Activated T-cell treated with anti-CD3 and anti-CD28 coated beads for 4 hours (primary cell): ENCODE measurements around the gene CACNA1F.

Source experiments
- DNase-seq: peaks from one replicate; pipeline ENCODE4 v3.0.0-alpha.2; 2020

The CACNA1F gene

DNA sequence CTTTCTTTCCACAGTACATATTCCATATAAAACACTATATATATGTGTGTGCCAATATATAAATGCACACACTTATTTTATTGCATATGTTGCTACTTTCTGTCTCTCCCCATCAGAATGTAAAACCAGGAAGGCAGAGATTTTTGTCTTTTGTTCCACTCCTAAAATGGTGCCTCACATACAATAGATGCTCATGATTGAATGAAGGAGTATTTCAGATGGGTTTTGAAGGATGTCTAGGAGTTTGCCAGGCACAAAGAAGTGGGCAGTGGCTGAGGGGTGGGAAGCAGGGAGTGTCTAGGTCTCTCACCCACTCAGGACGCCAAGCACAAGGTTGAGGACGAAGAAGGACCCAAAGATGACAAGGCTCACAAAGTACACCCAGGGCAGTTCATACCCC lies 5.4 kb downstream of the CACNA1F start:
- no peak for DNase-seq

DNA sequence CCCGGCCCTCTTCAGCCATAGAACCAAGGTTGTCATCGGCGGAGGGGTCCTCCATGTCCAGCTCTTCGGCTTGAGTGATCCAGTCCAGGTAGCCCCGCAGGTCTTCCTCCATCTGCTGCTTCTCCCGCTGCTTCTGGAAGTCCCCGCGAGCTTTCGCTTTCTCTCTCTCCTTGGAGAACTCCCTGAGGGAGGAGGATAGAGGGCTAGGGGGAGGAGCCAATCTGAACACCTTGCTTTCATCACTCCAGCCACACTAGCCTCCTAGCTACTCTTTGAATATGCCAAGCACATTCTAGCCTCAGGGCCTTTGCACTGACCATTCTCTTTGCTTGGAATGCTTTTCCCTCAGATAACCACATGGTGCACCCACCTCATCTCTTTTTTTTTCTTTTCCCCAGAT lies 6.2 kb downstream of the CACNA1F start:
- DNase-seq = no peak

DNA sequence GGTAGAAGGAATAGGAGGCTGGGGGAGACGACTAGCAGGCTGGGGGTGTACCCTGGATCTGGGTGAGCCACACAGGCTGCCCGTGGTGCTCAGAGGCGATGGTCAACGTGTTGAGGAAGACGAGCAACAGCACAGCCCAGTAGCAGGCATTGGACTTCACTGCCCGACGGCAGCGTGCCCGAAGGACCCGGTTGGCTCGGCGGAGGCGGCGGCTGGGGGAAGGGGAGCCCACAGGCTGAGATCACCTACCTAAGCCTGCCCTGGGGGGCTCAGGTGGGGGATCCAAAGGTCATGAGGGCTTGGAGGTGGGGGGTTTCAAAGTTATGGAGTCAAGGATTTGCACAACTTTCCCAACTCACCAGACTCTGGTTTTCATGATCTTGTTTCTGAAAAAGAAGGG lies 7.3 kb downstream of the CACNA1F start:
- DNase-seq = no peak

DNA sequence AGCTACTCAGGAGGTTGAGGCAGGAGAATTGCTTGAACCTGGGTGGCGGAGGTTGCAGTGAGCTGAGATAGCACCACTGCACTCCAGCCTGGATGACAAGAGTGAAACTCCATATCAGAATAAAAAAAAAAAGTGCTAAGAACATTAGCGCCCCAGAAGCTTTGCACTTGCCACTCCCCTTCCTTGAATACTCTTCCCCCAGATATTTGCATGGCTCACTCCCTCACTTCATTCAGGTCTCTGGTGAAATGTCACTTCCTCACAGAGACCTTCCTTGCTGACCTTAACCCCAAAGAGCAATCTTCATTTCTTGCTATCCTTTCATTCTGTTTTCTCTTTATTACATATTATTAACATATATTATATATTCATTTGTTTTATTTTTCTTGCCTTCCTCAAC lies 11.3 kb downstream of the CACNA1F start:
- no peak for DNase-seq

DNA sequence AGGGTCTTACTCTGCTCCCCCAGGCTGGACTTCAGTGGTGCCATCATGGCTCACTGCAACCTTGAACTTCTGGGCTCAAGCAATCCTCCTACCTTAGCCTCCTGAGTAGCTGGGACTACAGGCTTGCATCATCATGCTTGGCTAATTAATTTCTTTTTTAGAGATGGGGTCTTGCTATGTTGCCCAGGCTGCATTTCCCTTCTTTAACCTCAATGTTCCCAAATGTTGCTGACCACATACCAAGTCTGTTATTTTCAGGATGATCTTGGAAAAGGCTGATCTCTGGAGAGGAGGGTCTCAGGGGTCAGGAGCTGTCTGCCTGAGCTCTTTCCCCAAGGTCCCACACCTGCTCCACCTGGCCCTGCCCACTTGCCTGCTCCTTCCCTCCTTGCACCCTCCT lies 13.0 kb downstream of the CACNA1F start:
- DNase-seq = no peak

DNA sequence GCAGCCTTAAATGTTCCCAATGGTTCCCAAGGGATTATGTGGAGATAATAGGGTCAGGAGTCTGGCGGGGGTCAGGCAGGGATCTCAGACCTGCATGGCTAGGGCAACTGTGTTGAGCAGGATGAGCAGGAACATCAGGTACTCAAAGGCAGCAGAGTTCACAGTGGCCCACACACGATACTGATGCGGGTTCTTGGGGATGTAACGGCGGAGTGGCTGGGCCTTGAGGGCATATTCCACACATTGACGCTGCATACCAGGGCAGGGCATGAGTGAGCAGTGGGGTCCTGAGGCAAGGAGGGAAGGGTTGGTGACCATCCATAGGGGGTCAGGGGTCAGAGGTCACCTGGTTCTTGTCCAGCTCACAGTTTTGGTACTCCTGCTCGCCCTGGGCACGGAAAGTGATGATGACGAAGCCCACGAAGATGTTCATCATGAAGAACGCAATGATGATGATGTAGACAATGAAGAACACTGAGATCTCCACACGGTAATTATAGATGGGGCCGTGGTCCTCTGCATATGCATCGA lies 18.1 kb downstream of the CACNA1F start:
- DNase-seq = no peak

DNA sequence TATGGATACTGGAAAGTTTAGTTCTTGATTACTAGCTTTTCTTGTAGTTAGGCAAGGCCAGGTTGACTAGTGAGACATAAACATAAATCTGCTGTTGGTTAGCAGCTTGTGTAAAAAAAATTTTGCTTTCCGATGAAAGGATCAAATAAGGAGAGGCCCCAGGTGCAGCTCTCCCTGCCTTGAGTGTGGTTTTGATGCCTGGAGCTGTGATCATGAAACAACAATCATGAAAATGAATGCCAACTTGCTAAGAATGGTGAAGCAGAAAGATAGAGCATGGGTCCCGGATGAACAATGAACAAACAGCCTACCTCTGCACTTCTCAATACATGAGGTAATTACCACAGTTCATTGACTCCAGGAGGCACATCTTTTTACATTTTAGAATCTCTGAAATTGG lies 18.7 kb downstream of the CACNA1F start:
- DNase-seq = no peak

DNA sequence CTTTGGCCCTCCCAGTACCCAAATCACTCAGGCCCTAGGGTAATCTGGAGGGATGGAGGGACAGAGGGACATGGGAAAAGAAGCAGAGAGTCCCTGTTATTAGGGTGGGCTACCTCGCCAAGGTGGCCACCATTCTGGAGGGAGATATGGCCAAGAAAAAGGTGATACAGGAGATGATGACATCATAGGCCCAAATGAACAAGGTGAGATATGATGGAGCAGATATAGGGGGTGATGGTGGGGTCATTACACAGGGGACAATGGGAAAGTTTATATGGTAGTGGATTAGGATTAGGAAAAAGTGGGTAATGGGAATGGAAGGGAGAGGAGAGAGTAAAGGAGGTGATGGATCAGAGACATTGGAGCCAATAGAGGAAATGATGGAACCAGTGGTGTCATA lies 20.3 kb downstream of the CACNA1F start:
- no peak for DNase-seq

DNA sequence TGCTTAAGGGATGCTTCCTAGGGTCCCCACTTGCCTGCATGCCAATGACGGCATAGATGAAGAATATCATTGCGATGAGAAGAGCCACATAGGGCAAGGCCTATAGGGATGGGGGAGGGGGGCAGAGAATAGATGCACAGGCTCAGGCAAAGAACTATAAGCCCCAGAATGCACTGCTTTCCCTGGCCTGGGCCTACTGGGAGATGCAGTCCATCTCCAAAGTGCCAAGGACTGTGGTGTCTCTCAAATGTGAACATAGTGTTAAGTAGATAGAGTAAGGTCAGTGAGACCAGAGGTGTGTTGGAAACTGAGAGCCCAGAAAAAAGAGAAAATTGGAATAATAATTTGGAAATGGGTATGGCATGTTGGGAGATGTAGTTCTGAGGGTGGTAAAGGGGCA lies 20.9 kb downstream of the CACNA1F start:
- no peak for DNase-seq

DNA sequence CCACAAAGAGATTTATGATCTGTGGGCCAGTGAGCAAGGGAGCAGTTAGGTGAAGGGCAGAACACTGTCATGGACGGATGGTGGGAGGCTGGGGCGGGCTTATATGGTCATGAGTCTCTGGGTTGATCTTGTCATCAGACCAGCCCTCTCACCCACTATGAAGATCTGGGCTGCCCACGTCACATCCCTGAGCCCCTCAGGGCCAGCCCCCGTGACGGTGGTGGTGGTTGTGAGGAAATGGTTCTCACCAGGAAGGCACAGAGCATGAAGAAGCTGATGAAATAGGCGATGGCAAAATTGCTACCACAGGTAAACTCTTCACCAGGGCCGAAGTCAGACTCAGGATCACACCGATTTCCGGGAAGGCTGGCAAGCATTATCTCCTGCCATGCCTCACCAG lies 22.1 kb downstream of the CACNA1F start:
- DNase-seq = no peak

DNA sequence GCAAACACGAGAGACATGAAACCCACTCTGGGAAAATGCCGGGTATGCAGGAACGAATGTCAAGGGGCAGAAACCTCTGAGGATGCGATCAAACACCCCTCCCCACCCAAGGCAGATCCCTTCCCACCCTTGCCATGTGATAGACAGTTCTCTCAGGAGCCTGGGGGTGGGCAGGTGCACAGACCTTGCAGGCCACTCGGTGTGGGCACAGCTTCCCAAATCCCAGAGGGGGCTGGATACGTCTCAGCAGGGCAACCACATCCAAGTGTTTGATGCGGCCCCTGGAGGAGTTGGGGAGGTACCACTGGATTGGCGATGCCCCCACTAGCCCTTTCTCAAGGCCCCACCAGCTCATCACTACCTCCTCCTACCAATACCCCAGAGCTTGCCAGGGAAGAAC lies 22.7 kb downstream of the CACNA1F start:
- no peak for DNase-seq

DNA sequence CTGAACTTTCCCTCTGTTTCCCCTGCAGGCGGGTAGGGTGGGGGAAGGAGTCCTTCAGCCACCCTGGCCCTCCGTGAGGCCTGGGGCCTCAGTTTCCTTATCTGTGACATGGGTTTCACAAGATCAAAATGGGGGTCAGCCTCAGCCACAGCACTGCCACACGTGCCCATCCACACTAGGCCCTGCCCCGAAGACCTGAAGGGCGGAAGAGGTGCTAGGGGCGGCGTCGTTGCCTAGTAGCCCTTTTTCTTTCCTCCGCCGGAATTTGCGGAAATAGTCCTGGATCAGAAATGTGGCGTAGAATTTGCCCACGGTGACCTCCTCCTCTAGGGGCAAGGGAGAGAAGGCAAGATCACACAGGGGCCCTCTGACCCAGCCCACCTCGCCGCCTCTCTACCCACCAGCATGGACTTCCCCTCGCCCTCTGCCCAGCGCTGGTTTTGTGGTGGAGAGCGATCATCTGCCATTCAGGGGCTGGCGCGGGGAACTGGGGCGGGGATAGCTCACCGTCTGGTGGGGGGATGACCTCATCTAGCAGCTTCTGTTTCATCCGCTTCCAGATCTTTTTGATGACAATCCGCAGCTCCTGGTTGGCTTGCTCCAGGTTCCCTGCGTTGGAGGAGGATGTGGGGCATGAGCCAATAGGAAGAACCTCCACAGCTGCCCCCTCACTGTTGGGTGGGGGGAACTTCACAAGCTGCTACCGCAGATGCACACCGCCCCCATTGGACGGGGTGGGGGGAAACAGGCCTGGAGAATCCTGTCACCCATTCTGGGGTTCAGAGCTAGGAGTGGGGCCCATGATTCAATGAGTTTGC lies 23.5 kb downstream of the CACNA1F start:
- DNase-seq = no peak

DNA sequence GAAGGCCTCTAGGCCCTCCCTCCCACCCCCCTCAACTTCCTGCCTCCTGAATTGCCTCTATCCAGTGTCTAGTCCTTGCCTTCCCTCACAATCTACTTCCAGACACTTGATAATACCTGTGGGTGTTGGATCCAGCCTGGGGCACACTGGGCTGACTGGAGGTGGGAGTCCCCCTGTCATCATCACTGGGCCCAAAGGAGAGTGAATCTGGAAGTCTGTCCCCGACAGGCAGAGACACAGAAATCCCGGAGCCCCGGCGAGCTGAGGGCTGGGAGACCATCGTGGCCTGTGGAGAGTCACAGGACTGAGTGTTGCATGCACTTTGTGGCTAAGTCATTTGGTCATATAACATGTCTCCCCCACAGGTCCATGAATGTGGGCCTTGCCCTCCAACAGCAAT lies 24.7 kb downstream of the CACNA1F start:
- DNase-seq = no peak

DNA sequence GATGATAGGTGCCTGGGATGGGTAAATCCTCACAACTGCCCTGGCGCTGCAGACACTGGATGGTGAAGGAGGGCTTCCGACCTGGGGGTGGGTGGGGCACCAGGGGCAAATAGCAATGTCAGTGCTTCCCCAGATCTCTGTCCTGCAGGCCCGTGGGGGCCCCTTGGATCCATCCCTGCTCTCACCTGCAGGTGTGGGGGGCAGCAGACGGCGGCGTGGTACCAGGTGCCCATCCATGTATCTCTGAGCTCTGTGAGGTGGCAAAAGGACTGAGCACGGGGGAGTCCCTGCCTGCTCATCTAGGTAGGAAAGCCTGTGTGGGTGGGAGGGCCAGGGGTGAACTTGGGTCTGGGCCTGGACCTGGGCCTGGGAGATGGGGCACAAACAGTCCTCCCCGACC lies 26.6 kb downstream of the CACNA1F start:
- no peak for DNase-seq

DNA sequence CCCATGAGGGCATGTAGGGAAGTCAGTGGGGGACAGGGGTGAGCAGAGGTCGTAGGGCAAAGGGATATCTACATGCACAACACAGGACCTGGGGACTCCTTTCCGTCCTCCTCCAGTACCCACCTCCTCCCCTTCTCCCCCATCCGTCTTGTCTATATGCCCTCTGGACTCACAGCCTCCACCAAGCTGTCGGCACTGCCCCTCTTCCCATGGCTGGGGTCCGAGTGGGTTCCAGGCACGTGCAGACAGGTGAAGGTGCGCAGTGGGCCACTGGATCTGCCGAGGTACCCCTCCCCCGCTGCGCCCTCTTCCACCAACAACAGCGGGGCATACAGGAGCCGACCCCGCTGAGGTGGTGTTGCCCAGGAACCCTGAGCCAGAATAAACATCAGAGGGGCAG lies 27.7 kb downstream of the CACNA1F start:
- no peak for DNase-seq

DNA sequence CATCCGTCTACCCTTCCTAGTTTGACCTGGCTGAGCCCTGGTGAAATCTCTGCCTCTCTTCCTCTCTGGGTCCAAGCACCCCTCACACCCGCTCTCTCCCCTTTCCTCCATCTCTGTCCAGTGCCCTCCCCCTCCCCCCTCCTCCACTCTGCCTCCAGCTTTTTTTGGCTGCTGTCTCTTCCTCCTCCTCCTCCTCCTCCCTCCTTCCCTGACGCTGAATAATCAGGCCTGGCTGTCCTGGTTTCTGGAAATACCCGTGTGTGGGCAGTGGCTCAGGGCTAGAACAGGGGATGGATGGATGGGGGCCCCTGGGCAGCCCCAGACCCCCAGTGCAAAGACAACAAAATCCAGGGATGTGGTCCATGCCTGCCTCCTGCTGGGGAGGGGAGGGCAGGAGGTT lies 28.4 kb downstream of the CACNA1F start:
- no peak for DNase-seq

DNA sequence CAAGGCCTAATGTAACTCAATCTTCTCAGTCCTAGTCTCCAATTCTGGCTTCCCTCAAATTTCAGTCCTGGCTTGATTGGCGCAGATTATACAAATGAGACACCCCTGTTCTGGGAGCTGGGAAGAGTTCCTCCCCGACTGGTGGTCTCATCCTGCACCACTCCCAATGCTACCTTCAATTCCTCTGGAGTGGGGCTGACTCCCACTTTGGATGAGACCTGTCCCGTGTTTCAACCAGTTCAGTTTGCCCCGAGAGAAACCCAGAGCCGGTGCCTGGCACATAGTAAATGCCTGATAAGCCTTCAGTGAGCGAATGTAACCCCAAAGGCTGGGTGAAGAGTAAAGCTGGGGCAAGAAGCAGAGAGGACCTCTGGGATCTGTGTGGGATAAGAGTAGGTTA lies 29.1 kb downstream of the CACNA1F start:
- DNase-seq = no peak

DNA sequence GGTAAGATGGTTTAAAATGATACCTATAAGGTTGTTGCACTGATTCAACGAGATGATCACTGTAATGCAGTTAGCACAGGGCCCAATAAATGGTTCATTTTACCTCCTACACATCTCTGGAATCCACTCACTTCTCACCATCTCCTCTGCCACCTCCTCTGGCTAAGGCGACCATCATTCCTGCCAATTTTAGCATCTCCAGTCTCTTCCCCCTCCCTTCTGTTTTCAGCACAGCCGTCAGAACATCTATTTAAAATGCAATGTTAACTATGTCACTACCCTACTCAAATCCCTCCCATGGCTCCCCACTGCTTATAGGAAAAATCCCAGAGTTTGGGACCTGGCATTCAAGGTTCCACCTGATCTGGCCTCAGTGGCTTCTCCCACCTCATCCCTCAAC lies 29.6 kb downstream of the CACNA1F start:
- no peak for DNase-seq

DNA sequence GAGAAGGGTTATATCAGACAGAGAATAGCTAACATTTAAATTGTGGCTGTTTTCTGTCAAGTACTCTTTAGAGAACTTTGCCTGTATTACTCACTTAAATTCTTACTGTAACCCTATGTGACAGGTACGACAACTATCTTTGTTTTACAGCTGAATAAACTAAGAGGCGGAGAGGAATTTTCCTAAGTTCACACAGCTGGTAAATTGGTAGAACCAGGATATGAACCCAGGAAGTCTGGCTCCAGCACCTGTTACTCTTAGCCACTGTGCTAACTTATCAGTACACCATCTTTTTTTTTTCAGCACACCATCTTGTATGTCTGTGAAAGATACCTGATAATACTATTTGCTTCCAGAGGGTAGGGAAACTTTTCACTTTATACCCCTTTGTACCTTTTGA lies 31.1 kb downstream of the CACNA1F start:
- no peak for DNase-seq

DNA sequence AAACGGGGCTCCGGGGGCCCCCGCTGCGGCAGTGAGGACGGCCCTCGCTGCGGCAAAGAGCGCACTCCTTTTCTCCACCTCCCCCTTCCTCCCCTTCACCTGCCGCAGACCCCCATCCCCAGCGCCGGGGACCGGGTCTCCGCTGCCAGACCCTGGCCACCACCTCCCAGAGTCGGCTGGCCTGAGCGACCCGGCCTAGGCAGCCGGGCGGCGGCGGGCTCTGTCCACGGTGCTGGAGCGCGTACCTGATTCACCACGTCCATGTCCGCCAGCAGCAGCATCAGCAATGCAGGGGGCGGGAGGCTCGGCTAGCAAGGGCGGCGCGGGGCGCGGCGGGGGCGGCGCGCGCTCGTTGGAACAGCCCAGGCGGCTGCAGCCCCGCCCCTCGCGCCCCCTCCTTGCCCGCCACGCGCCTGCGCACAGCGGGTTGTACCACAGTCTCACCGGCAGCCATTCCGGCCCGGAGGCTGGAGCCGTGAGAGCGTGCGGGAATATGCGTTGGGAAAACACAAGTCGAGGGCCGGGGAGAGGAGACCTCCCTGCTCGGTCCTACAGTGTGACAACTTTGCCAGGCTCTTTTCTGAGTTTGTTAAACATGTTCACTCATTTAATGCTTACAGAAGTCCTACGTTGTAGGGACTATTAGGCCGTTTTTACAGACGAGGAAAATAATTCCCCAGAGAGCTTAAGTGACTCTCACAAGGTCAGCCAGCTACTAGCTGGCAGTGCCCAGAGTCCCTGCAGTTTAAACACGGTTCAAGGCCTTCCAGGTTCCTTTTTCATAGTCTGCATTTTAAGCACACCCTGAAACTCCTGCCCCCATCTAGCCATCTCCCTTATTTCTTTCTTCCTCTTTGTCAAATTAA lies 33.0 kb downstream of the CACNA1F start, which contains the start of gene SYP:
Gene SYP (minus strand): TSS at position 288 of the 866 bp plus-strand sequence. CDS start 7 bp downstream, at position 281.
- peak; percentile 81 for DNase-seq

DNA sequence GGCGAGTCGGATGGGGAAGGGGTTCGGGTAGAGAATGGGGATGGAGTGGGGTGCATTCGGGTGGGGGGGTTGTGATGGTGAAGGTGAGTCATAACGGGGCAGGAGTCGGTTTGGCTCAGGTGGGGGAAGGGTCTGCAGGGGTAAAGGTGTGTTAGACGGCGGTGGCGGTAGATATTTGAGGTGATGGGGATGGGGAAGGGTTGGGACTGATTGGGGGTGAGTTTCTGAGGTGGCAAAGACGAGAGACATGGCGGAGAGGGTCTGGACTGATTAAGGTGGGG lies 33.9 kb downstream of the CACNA1F start:
- no peak for DNase-seq

DNA sequence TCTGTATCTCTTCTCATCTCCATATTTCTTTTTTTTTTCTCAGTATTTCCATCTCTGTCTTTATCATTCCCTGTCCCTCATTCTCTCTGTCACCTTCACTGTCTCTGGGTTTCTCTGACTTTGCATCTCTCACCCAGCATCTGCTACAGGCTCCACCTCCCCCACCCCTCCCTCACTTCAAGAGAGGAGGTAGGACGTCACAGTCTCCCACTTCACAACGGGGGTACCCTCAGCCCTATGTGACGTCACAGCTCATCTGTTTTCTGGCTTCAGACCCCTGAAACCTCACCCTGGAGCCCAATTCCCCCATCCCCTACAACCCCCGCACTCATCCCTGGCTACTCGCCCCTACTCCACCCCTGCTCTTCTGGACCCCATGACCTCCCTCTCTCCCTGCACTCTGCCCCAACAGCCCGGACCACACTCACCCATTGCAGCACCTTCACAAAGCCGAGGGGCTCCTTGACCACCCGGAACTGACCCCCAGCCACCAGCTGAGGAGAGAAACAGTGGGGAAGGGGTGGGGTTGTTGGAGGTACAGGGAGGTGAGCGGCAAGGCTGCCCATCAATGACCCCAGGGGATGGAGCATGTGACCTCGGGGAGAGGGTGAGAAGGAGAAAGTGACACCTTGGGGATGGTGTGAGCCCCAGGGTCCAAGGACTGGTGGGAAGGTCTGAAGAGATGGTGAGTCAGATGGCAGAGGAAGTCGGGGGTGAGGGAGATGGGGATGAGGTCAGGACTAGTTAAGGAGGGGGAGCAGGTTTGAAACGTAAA lies 34.4 kb downstream of the CACNA1F start:
- DNase-seq = no peak

DNA sequence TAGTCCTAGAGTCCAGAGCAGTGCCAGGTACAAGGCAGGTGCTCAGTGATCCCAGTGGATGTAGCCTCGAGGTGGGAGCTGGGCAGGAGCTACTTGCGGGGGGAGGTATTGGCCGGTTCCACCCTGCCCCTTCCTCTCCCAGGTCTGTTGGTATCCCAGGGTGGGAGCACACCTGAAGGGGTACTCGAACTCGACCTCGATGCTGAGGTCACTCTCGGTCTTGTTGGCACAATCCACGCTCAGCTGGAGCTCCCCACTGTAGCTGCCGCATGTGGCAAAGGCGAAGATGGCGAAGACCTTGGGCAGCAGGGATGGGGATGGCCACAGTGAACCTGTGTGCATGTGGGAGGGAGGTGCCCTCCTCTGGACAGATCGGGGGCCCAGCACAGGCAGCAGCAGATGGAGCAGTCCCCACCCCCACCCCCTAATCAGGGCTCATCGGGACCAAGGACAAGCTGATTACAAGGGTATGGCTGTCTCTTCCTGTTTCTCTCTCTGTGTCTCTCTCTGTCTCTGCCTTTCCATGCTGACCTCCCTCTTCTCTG lies 35.5 kb downstream of the CACNA1F start:
- DNase-seq = no peak
